C4-2B (cell line): Measurements from ENCODE around the gene SYNDIG1.

ENCODE experiments used
- ZFX ChIP-seq: fragments of 450-650 bp; IDR thresholded peaks from 2 replicates; pipeline ENCODE4 v1.6.1; 2017
- TF ChIP-seq, protein P1 (sequence below): fragments of 450-650 bp; conservative IDR thresholded peaks from 2 replicates; pipeline ENCODE4 v1.5.1; 2017; ENCODE audit warnings: mild to moderate bottlenecking

DNA sequence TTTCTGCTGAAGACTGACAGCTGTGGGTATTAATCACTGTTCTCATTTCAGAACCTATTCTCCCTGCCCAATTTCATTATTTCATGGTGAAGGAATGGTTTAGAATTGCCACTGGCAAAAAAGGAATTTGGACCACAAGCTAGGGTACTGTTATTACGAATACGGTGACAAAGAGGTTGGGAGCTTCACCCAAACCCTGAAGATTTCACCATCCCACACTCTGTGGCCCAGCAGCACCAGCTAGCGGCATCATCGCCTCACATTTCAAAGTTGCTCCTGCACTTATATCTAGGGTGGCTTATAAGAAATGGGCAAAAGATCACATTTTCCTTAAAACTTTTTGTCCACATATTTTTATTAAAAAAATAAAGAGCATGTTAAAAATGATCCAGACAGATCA is 236.1 kb downstream of the SYNDIG1 start:
- TF ChIP-seq, protein P1, sequence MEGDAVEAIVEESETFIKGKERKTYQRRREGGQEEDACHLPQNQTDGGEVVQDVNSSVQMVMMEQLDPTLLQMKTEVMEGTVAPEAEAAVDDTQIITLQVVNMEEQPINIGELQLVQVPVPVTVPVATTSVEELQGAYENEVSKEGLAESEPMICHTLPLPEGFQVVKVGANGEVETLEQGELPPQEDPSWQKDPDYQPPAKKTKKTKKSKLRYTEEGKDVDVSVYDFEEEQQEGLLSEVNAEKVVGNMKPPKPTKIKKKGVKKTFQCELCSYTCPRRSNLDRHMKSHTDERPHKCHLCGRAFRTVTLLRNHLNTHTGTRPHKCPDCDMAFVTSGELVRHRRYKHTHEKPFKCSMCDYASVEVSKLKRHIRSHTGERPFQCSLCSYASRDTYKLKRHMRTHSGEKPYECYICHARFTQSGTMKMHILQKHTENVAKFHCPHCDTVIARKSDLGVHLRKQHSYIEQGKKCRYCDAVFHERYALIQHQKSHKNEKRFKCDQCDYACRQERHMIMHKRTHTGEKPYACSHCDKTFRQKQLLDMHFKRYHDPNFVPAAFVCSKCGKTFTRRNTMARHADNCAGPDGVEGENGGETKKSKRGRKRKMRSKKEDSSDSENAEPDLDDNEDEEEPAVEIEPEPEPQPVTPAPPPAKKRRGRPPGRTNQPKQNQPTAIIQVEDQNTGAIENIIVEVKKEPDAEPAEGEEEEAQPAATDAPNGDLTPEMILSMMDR = peak; percentile 68
- TF ChIP-seq ZFX = no peak
